CD14-positive monocyte (primary cell): ENCODE data around the gene NPTX1. TPM values are rescaled to one million over a fixed set of nuclear protein-coding genes. Genes with fewer than 3 reads are reported as not detected.

Experiments used
- DNase-seq, 3 donors: peaks; one replicate each; pipeline ENCODE4 v3.0.0-alpha.2; 2011 to 2022
- H2AFZ ChIP-seq: 2 replicates; pipeline ENCODE4 v1.6.0; 2012; ENCODE audit warnings: mild to moderate bottlenecking, low read depth, low read length, inconsistent platforms; ENCODE audit not compliant: insufficient read depth, poor library complexity, severe bottlenecking
- H3K27ac ChIP-seq, 2 donors: 1 replicate in 1 of 2; 2 replicates in 1 of 2; pipeline ENCODE4 v1.5.1; 2012 to 2013; ENCODE audit warnings: low read length in 2 of 2, control low read depth in 1 of 2, inconsistent platforms in 1 of 2, low read depth in 1 of 2, mild to moderate bottlenecking in 1 of 2
- H3K27me3 ChIP-seq, 2 donors: one replicate each; pipeline versions ENCODE4 v1.6.0 to v1.6.1; 2011 to 2013; ENCODE audit warnings: low read length in 2 of 2; ENCODE audit not compliant: control insufficient read depth in 2 of 2, insufficient read depth in 2 of 2
- H3K36me3 ChIP-seq, 2 donors: replicated peaks in 1 of 2; 1 replicate in 1 of 2; 2 replicates in 1 of 2; pipeline versions ENCODE4 v1.5.1 to v1.6.1; 2012 to 2013; ENCODE audit warnings: low read length in 2 of 2, control low read depth in 1 of 2, inconsistent platforms in 1 of 2, mild to moderate bottlenecking in 1 of 2; ENCODE audit not compliant: insufficient read depth in 2 of 2, control insufficient read depth in 1 of 2
- H3K4me1 ChIP-seq, 2 donors: 1 replicate in 1 of 2; 2 replicates in 1 of 2; pipeline versions ENCODE4 v1.5.1 to v1.6.1; 2012 to 2013; ENCODE audit warnings: low read length in 2 of 2, control low read depth in 1 of 2, inconsistent platforms in 1 of 2, mild to moderate bottlenecking in 1 of 2, moderate library complexity in 1 of 2; ENCODE audit not compliant: insufficient read depth in 2 of 2, control insufficient read depth in 1 of 2
- H3K4me2 ChIP-seq: replicated peaks from 2 replicates; pipeline ENCODE3; 2012; ENCODE audit warnings: low read length, moderate library complexity, mild to moderate bottlenecking; ENCODE audit not compliant: poor library complexity, severe bottlenecking; ENCODE audit errors: extremely low read depth
- H3K4me3 ChIP-seq, 3 experiments: fragments of 200-600 bp in 1 of 3; sonication (generic) in 1 of 3; replicated peaks in 1 of 3; 1 replicate in 2 of 3; 2 replicates in 1 of 3; pipeline ENCODE4 v1.5.1; 2011 to 2013; ENCODE audit warnings: low read length in 3 of 3, mild to moderate bottlenecking in 3 of 3, control low read depth in 2 of 3, low read depth in 2 of 3, inconsistent platforms in 1 of 3, moderate library complexity in 1 of 3
- H3K79me2 ChIP-seq: 2 replicates; pipeline ENCODE4 v1.6.0; 2012; ENCODE audit warnings: mild to moderate bottlenecking, control low read depth, inconsistent platforms, low read length, moderate library complexity; ENCODE audit not compliant: insufficient read depth
- H3K9ac ChIP-seq: 2 replicates; pipeline ENCODE4 v1.6.0; 2017; ENCODE audit warnings: low read length, mild to moderate bottlenecking; ENCODE audit not compliant: insufficient read depth, poor library complexity, severe bottlenecking
- H3K9me3 ChIP-seq, 2 donors: replicated peaks in 1 of 2; 1 replicate in 1 of 2; 2 replicates in 1 of 2; pipeline versions ENCODE4 v1.5.1 to v1.6.1; 2012 to 2013; ENCODE audit warnings: low read length in 2 of 2, control low read depth in 1 of 2; ENCODE audit not compliant: control insufficient read depth in 1 of 2, insufficient read depth in 1 of 2
- H4K20me1 ChIP-seq: 2 replicates; pipeline ENCODE4 v1.6.0; 2012; ENCODE audit warnings: mild to moderate bottlenecking, low read length, control low read depth, moderate library complexity; ENCODE audit not compliant: insufficient read depth
- H3K27ac Mint-ChIP-seq, 7 donors: one replicate each; pipeline ENCODE4 v1.8.0; 2020; ENCODE audit warnings: mild to moderate bottlenecking in 7 of 7, mixed read lengths in 7 of 7, moderate library complexity in 6 of 7, inconsistent platforms in 2 of 7
- H3K27me3 Mint-ChIP-seq, 3 donors: one replicate each; pipeline ENCODE4 v1.8.0; 2021 to 2022; ENCODE audit warnings: low read depth in 3 of 3, mild to moderate bottlenecking in 3 of 3, mixed read lengths in 3 of 3, moderate library complexity in 3 of 3, inconsistent platforms in 1 of 3
- H3K36me3 Mint-ChIP-seq, 2 donors: one replicate each; pipeline ENCODE4 v1.8.0; 2020; ENCODE audit warnings: mixed read lengths in 2 of 2, inconsistent platforms in 1 of 2, mild to moderate bottlenecking in 1 of 2
- H3K4me1 Mint-ChIP-seq: one replicate; pipeline ENCODE4 v1.8.0; 2020; ENCODE audit warnings: mild to moderate bottlenecking, mixed read lengths
- H3K4me3 Mint-ChIP-seq, 2 donors: one replicate each; pipeline ENCODE4 v1.8.0; 2020; ENCODE audit warnings: mild to moderate bottlenecking in 2 of 2, mixed read lengths in 2 of 2, moderate library complexity in 1 of 2
- H3K9me3 Mint-ChIP-seq, 7 donors: one replicate each; pipeline ENCODE4 v1.8.0; 2020 to 2022; ENCODE audit warnings: mixed read lengths in 7 of 7, mild to moderate bottlenecking in 6 of 7, moderate library complexity in 6 of 7, inconsistent platforms in 2 of 7
- CTCF ChIP-seq: fragments of 200-600 bp; IDR thresholded peaks from one replicate; pipeline ENCODE4 v1.8.0; 2022; ENCODE audit warnings: antibody characterized with exemption, mild to moderate bottlenecking
- WGBS: methylation state at CpG from one replicate; pipeline ENCODE4 v1.1.5; 2013; ENCODE audit warnings: missing lambda C conversion rate; ENCODE audit not compliant: insufficient coverage; 5-methylcytosine and 5-hydroxymethylcytosine counted together
- intact Hi-C, 2 donors: fragments of 100-400 bp; cut with micrococcal nuclease; formaldehyde crosslinking; loops; one replicate each; pipeline versions ENCODE4 v1.15.0 to v1.15.1; 2023
- polyA plus RNA-seq, 3 donors: library from polyadenylated mRNA; depleted of rRNA in 1 of 3; unstranded in 2 of 3; stranded (reverse) in 1 of 3; fragments of 300-500 nt in 2 of 3; fragments of >200 nt in 1 of 3; fragmentation: Illumina TruSeq in 2 of 3; gene quantifications; 1 replicate in 2 of 3; 2 replicates in 1 of 3; pipeline ENCODE4 v1.2.3, GENCODE V29; 2012 to 2021

Gene NPTX1
- polyA plus RNA-seq, 3 donors, result not detected

- WGBS, result 50% methylated on average over 7 of the region's 8 CpGs
- no peaks in the 10 kb centered on the region for H3K4me1 ChIP-seq
- no peaks in the 10 kb centered on the region for H3K27me3 ChIP-seq
- H3K36me3 ChIP-seq, result no peaks in the 10 kb centered on the region
- no peak overlapping the region for H3K27ac Mint-ChIP-seq
- no peak for TF ChIP-seq CTCF
- no peak overlapping the region for H3K9ac ChIP-seq
- no peaks in the 10 kb centered on the region for H3K9me3 ChIP-seq
- no peaks in the 10 kb centered on the region for H3K36me3 Mint-ChIP-seq
- no peaks in the 10 kb centered on the region for H4K20me1 ChIP-seq
- no peak overlapping the region for H3K27ac ChIP-seq
- peaks cover 11 to 18% (median 17%) of the 10 kb centered on the region in 3 donors for H3K27me3 Mint-ChIP-seq
- intact Hi-C loops, result no loop called here
- H3K9me3 Mint-ChIP-seq, result peaks cover 0 to 3% (median 0%) of the 10 kb centered on the region in 7 donors
- no peak overlapping the region for H3K4me3 ChIP-seq
- no peaks in the 10 kb centered on the region for H3K79me2 ChIP-seq
- no peak overlapping the region for H3K4me2 ChIP-seq
- H3K4me3 Mint-ChIP-seq, result no peak overlapping the region
- no peaks in the 10 kb centered on the region for H3K4me1 Mint-ChIP-seq
- no peak for DNase-seq
- H2AFZ ChIP-seq, result no peak overlapping the region
Measured at GRCh38 chr17:80504686-80505413, 28.4 kb upstream of the NPTX1 start.

GRCh38 chr17:80503921-80504320, 27.5 kb upstream of the NPTX1 start:
- H3K9me3 Mint-ChIP-seq, result peaks cover 0 to 3% (median 0%) of the 10 kb centered on the region in 7 donors

More at GRCh38 chr17:80503921-80504320, 27.5 kb upstream of the NPTX1 start:
- intact Hi-C loops, result no loop called here
- Mint-ChIP-seq H3K4me1 (no peaks in the 10 kb centered on the region), H3K4me3 (no peak overlapping the region), H3K27me3 (peaks cover 11 to 17% (median 16%) of the 10 kb centered on the region in 3 donors), H3K27ac (no peak overlapping the region), H3K36me3 (no peaks in the 10 kb centered on the region)
- H3K9me3 ChIP-seq, result no peaks in the 10 kb centered on the region
- no peak overlapping the region for H2AFZ ChIP-seq
- H3K9ac ChIP-seq, result no peak overlapping the region
- H3K4me2 ChIP-seq, result no peak overlapping the region
- H3K4me1 ChIP-seq, result no peaks in the 10 kb centered on the region
- TF ChIP-seq CTCF, result no peak
- H3K36me3 ChIP-seq, result no peaks in the 10 kb centered on the region
- no peaks in the 10 kb centered on the region for H4K20me1 ChIP-seq
- no peaks in the 10 kb centered on the region for H3K27me3 ChIP-seq
- no peak overlapping the region for H3K4me3 ChIP-seq
- no peak for DNase-seq
- H3K79me2 ChIP-seq, result no peaks in the 10 kb centered on the region
- no peak overlapping the region for H3K27ac ChIP-seq
